HG03565 (cell line): ENCODE measurements around the gene PFN3.
A peak's percentile ranks its signal among the peaks of the same experiment; 100 is the strongest.

Source experiments
- ATAC-seq: cut with Tn5 transposase; IDR thresholded peaks from one replicate; pipeline ENCODE4 v1.9.1; 2021; ENCODE audit warnings: mild to moderate bottlenecking, moderate library complexity; ENCODE audit not compliant: unreplicated experiment

PFN3 gene

GRCh38 chr5:177399997-177400868 lies at the start of gene PFN3:
Gene PFN3, minus strand, starts transcription at chr5:177400661. Its CDS starts 85 bp downstream, at chr5:177400576.
- ATAC-seq = no peak

GRCh38 chr5:177449140-177450061 lies 48.9 kb upstream of the PFN3 start:
- ATAC-seq = no peak

GRCh38 chr5:177448244-177448950 lies 47.9 kb upstream of the PFN3 start:
- no peak for ATAC-seq

GRCh38 chr5:177447611-177448243 lies 47.3 kb upstream of the PFN3 start:
- ATAC-seq = no peak

- peak; percentile 18 for ATAC-seq
These were observed 46.7 kb upstream of the PFN3 start for GRCh38 chr5:177447066-177447610.

GRCh38 chr5:177446200-177447065 lies 46.0 kb upstream of the PFN3 start, which contains the start of gene PRR7:
Gene PRR7, plus strand, starts transcription at chr5:177446814. Its CDS starts 8,254 bp downstream, at chr5:177455068.
- peak; percentile 48 for ATAC-seq

GRCh38 chr5:177445917-177446199 lies 45.4 kb upstream of the PFN3 start:
- no peak for ATAC-seq

- ATAC-seq = no peak
These were observed 44.8 kb upstream of the PFN3 start for GRCh38 chr5:177445052-177445916.

- no peak for ATAC-seq
These were observed 43.9 kb upstream of the PFN3 start for GRCh38 chr5:177444106-177445051.

GRCh38 chr5:177443144-177443983 lies 42.9 kb upstream of the PFN3 start:
- no peak for ATAC-seq

- ATAC-seq = no peak
These were observed 41.8 kb upstream of the PFN3 start for GRCh38 chr5:177442066-177442826.

- no peak for ATAC-seq
These were observed 40.7 kb upstream of the PFN3 start for GRCh38 chr5:177440990-177441780.

- ATAC-seq = no peak
These were observed 39.9 kb upstream of the PFN3 start for GRCh38 chr5:177440211-177440989.

GRCh38 chr5:177439518-177440053 lies 39.1 kb upstream of the PFN3 start:
- no peak for ATAC-seq
